Stimulated activated CD4-positive, alpha-beta T cell treated with anti-CD3 and anti-CD28 coated beads, TNF-alpha, amount 100 ng/mL, for 24 hours (primary cell): ENCODE results near the gene GJA9.
A peak's percentile ranks its signal among the peaks of the same experiment; 100 is the strongest.
"Not testable (repeated sequence)": the region's sequence is repeated elsewhere in the genome, so short reads cannot be mapped to it uniquely, and the experiment has no call there.

Source experiments
- DNase-seq, 3 experiments: peaks; one replicate each; pipeline ENCODE4 v3.0.0-alpha.2; 2020; ENCODE audit warnings: low read depth in 3 of 3

Gene GJA9

GRCh38 chr1:38873027-38873969 lies 8.1 kb downstream of the GJA9 start, which contains the start of gene MYCBP:
TSS of gene MYCBP (minus strand) at chr1:38873348. CDS start at chr1:38873305, 43 bp downstream.
- DNase-seq: peak; percentile 94 to 95 (median 94)

- DNase-seq: peak in 2 of 3 experiments; percentile 8 to 34
Observed at GRCh38 chr1:38872401-38873026, 8.9 kb downstream of the GJA9 start.

- DNase-seq: no peak
Observed at GRCh38 chr1:38870996-38871395, 10.4 kb downstream of the GJA9 start.

GRCh38 chr1:38867208-38867607 lies 14.2 kb downstream of the GJA9 start:
- DNase-seq: no peak

- DNase-seq: no peak
Observed at GRCh38 chr1:38865112-38865715, 16.2 kb downstream of the GJA9 start.

- DNase-seq: no peak
Observed at GRCh38 chr1:38860454-38860795, 21.0 kb downstream of the GJA9 start.

GRCh38 chr1:38859561-38860453 lies 21.6 kb downstream of the GJA9 start, which contains the start of gene RRAGC:
TSS of gene RRAGC (minus strand) at chr1:38859772. CDS start at chr1:38859646, 126 bp downstream.
- peak; percentile 93 to 99 (median 94) for DNase-seq

- peak in 2 of 3 experiments; percentile 16 to 50 for DNase-seq
Observed at GRCh38 chr1:38858833-38859560, 22.4 kb downstream of the GJA9 start.

GRCh38 chr1:38852780-38853179 lies 28.6 kb downstream of the GJA9 start:
- DNase-seq: no peak

- no peak for DNase-seq
Observed at GRCh38 chr1:38848071-38848470, 33.3 kb downstream of the GJA9 start.

- DNase-seq: no peak
Observed at GRCh38 chr1:38846210-38846609, 35.2 kb downstream of the GJA9 start.

GRCh38 chr1:38845088-38845487 lies 36.3 kb downstream of the GJA9 start:
- DNase-seq: not testable (repeated sequence)

GRCh38 chr1:38840281-38840680 lies 41.1 kb downstream of the GJA9 start:
- DNase-seq: no peak

- DNase-seq: no peak
Observed at GRCh38 chr1:38839363-38839762, 42.0 kb downstream of the GJA9 start.

- not testable (repeated sequence) for DNase-seq
Observed at GRCh38 chr1:38836316-38836715, 45.1 kb downstream of the GJA9 start.

GRCh38 chr1:38834937-38835827 lies 46.2 kb downstream of the GJA9 start:
- DNase-seq: peak in 2 of 3 experiments; percentile 21 to 46

GRCh38 chr1:38834221-38834782 lies 47.1 kb downstream of the GJA9 start:
- no peak for DNase-seq

- DNase-seq: no peak
Observed at GRCh38 chr1:38833146-38833545, 48.2 kb downstream of the GJA9 start.

- DNase-seq: no peak
Observed at GRCh38 chr1:38832370-38832734, 49.0 kb downstream of the GJA9 start.
